Activated CD4-positive, alpha-beta T cell treated with anti-CD3 and anti-CD28 coated beads, Interleukin-2, amount 50 U/mL, for 16 hours (primary cell): Measurements from ENCODE around the gene CLDN22.

ENCODE experiments used
- DNase-seq: peaks from one replicate; pipeline ENCODE4 v3.0.0-alpha.2; 2020

Gene CLDN22

DNA sequence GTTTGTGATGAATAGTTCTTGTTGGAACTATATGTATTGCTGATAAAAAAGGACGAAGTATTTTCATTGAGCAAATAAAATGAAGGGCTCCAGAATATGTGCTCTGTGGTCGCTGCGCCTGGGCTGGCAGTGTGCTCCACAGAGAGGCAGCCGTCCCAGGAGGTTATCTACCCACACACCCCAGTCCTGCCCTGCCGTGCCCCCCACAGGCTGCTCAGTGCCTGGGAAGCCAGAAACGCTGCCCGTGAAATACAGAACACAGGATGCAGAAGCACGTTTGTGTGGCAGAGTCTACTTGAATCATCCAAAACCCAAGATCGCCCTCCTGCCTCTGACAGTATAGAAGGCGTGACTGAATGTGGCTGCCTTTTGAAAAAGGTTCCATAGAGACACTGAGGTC, 1.4 kb downstream of the CLDN22 start:
- no peak for DNase-seq

DNA sequence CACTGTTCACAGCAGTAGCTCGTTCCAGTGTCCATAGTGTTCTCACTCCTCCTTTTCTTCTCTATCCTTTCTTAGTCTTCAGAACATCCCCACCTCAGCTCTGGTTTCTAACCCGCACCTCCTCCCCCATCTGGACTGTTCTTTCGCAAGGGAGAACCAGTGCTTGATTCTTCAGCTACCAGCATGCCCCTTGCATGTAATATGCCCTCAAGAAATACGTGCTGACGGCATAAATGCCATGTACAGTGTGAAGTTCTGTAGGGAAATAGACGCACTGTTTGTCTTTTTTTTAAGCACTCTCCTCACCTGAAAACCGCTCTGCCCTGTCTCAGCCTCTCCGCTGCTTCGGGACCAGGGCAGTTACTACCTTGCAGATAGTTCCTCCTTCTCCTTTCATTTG, 5.3 kb downstream of the CLDN22 start:
- no peak for DNase-seq

DNA sequence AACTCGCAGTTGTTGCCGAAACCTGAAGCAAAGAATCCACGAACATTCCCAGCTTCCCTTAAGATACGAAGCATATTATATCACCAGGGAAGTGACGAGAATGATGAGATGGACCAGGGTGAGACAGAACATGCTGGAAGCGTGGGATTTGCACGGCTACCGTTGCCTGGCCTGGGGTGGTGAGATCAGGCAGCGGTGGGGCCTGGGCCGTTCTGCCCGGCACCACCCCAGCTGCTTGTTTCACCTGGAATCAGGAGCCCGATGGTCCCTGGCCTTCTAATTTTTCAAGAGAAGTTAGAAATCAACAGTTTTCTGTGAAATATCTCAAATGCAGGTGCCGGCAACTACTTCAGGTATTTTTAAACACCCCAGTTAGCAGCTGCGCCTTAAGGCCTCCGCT, 5.7 kb downstream of the CLDN22 start:
- DNase-seq: no peak

DNA sequence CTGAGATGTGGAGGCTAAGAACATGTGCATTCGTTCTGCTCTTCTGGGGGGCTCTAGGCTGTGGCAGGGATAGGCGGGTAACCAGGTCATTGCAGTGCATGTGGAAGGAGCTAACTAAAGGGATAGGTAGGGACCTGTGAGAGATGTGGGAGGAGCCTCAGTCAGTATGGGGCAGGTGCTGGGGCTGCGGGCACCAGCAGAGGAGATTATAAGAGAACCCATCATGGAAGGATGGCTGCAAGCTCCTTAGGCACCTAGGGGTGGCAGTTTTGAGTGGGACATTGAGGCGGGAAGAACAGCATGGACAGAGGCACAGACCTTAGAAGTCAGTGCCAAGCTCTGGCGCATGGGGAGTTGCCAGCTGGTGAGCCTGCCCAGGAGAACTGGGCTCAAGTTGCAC, 7.2 kb downstream of the CLDN22 start:
- DNase-seq: no peak

DNA sequence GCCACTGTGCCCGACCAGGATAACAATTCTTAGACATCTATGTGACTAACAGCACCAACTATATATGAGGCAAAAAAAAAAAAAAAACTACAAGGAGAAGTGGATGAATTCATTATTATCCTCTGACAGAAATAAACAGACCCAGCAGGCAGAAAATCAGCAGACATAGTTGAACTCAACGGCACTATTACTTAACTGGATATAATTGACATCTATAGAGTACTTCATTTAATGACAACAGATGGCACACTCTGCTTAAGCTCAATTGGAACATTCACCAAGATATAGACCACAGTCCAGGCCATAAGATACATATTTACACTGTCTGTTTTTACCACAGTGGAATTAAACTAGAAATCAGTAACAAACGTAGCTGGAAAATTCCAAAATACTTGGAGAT, 13.3 kb downstream of the CLDN22 start:
- no peak for DNase-seq

DNA sequence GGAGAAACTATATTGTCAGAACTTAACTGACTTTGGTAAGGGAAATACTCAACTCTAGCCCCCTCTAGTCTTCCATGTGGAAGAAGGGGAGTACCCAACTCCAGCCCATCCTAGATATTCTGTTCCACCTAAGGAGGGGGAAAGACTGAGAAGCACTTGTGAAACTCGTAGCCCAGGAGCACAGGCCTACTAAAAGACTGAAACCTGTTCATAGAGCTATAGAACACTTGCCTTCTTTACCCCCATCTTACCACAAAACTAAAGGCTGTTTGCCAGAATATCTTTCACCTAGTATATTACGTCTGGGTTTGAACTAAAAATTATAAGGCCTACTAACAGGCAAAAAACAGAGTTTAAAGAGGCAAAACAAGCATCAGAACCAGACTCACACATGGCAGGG, 15.5 kb downstream of the CLDN22 start:
- DNase-seq: no peak

- no peak for DNase-seq
These were observed 16.0 kb downstream of the CLDN22 start for GRCh38 chr4:183304067-183304466.

GRCh38 chr4:183303301-183303700, 16.8 kb downstream of the CLDN22 start:
- no peak for DNase-seq

GRCh38 chr4:183300655-183301054, 19.4 kb downstream of the CLDN22 start:
- DNase-seq: no peak

DNA sequence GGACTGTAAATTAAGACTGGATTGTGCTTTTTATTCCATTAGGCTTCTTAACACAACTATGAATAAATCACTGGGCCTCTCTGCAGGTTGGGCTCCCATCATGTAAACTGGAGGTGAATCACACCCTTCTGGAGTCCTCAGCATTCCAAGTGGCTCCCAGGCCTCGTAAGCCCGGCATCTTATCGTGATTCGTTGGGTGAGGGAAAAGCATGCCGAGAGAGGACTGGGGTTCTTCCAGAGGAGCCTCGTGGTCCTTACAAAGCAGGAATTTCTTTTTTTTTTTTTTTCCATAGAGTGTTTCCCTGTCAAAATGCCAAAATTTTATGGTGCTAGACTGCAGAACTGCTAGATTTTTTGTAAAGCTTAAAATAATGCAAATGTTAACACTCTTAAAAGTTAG, 20.0 kb downstream of the CLDN22 start:
- DNase-seq: no peak

DNA sequence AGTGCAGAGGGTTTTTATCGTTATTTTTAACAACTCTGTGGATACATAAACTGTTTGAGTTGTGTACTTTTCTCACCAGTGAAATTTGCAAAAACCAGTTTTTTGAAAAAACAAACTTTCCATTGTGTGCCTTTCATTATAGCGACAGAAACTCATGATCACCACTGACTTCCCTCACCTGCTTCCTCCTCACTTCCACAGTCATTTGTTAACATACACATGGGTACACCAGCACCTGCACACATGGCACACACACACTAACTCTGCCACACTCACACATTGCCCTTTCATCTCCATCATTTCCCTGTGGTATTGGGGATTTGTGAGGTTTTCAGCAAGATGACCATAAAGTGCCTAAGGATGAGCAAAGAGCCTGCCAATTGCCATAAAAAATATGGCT, 20.6 kb downstream of the CLDN22 start:
- no peak for DNase-seq

DNA sequence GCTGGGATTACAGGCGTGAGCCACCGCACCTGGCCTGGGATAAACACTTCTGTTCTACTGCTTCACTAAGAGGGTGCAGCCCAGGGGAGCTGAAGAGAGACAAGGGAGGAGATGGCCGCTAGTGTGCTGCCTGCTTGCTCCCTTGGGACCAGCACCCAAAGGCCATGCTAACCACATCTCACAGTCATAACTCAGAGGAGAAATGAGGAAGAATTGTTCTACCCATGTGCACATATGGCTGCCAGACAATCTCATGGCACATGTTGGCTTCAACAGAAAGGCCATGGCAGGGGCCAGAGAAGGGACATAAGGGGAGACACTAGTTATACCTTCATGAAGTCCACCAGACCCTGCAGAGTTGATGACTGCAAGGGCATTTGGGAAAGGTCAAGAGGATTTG, 22.4 kb downstream of the CLDN22 start:
- DNase-seq: no peak

GRCh38 chr4:183295711-183296110, 24.4 kb downstream of the CLDN22 start:
- no peak for DNase-seq

- no peak for DNase-seq
These were observed 29.0 kb downstream of the CLDN22 start for GRCh38 chr4:183291070-183291469.

DNA sequence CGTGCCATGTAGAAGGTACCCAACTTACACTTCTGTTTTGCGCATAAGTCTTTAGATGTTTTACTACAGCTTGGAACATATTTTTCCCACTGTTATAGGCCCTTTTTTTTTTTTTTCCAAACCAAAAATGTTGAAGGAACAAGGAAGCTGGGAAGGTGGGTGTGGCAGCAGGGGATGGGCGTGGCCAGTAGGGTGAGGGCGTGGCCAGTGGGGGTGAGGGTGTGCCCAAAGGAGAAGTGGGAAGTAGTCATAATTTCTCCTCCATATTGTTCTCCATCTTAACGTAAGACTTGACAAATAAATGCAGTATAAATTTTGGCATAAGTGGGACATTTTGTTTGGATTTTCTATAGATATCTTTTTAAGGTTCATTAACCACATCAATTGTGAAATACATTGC, 30.4 kb downstream of the CLDN22 start:
- DNase-seq: no peak

GRCh38 chr4:183288955-183289354, 31.1 kb downstream of the CLDN22 start:
- no peak for DNase-seq

- no peak for DNase-seq
These were observed 32.4 kb downstream of the CLDN22 start for GRCh38 chr4:183287677-183288076.

GRCh38 chr4:183287309-183287659, 32.8 kb downstream of the CLDN22 start:
- DNase-seq: no peak

DNA sequence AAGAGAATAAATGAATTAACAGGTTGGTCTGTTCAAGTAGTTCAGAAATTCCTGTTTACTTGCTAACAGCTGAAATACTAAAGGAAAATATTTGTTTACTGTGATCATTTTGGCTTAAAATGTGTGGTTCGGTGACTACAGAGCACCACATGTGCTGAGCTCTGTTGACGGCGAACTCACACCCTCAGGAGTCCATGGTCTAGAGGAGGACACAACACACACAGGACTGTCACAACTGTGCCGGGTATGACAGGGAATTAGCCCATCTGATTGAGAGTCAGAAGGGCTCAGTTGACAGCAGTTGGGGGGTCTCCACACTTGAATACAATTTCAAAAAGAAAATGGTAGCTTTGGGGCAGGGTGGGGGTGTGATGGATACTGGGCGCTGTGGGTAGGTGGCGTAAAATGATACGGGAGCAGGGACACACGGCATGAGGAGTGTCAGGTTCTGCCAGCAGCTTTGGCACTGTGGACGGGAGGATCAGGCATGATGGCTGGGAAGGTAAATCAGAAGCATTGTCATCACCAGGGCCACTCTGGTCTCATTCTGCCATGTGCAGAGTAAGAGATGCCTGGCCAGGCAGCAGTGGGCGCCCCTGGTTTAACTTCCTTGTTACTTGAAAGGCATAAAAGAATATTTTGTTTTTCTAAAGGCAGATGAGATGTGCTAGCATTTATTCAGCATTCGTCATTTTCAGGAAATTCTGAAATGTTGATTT, 33.3 kb downstream of the CLDN22 start:
- no peak for DNase-seq

DNA sequence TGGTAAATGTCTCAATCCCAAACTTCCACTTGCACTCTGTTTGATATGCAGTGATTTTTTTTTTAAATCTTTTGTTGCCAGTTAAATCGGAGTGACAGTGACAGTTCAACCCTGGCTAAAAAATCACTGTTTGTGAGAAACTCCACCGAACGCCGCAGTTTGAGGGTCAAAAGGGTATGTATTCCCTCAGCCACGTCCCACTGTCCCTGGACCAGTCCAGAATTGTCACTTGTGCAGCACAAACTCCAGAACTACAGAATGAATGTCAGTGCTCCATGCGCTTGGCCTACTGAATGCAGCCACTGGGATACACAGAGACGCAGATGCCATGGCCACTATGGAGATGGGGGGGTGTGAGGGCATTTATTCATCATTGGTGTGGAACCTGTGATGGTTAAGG, 34.2 kb downstream of the CLDN22 start:
- DNase-seq: no peak

DNA sequence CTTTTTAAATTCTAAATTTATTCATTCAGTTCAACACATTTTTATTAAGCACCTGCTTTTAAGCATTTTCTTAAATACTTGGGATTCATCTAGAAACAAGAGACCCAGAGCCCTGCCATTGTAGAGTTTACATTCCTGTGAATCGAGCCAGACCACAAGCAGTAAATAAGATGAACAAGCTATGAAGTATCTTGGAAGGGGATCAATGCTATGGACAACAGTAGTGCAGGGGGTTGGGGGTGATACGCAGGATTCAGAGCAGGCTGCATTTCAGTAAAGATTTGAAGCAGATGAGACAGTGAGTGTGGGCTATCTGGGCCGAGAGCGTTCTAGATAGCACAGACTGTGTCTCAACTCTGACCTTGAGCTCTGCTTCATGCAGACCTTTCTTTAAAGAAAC, 35.1 kb downstream of the CLDN22 start:
- DNase-seq: no peak

DNA sequence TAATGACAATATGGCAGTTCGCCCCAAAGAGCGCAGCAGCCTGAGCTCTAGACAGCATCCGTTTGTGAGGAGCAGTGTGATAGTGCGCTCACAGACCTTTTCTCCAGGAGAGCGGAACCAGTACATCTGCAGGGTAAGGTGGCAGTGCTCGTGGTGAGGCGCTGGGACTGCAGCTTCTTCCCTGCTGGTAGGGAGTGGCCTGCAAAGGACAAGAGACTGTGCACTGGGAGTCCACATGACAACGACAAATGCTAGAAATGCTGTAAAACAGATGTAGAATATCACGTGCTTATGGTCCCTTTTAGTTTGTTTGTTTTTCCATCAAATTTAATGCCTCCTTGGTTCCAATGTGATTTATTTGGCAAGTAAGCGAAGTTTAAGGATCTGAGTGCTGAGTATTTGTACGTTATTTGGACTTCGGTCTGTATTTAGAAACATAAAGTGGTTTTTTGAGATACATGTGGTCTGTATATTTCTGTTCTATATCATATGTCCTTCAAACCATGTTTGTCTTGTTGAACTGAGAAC, 35.8 kb downstream of the CLDN22 start:
- DNase-seq: no peak

GRCh38 chr4:183276106-183276505, 44.0 kb downstream of the CLDN22 start:
- no peak for DNase-seq

- DNase-seq: no peak
These were observed 47.7 kb downstream of the CLDN22 start for GRCh38 chr4:183272384-183272783.

DNA sequence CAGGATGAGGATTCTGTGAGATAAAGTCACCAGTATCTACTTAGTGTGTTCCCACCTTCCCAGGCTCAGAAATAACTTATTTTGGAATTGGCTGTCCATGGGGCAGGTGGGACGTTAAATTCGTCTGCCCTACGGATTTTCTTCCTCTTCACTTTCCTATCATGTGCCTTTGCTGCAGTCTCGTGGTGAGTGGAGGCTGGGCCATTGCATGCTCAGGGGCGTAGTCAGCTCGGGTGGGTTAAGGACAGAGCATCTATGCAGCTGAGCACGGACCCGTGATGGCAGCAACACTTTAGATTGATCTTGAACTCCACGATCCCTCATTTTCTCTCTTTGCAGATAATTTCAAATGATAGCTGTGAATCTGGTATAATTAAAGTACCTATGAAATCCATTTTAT, 51.5 kb downstream of the CLDN22 start:
- DNase-seq: no peak
